Caco-2 (cell line): ENCODE measurements around the gene CYB5D1. TPM values are rescaled to one million over a fixed set of nuclear protein-coding genes. Genes with fewer than 3 reads are reported as not detected.

Experiments
- BruUV-seq: library from RNA; stranded (reverse); fragments of 400-500 nt; replicated peaks from 2 replicates; lab custom pipeline; 2021; lab: Mats Ljungman, UMichigan
- CTCF ChIA-PET: fragments of 300-600 bp; sonication (Branson Sonifier 250); formaldehyde crosslinking; loops from one replicate; lab custom pipeline; 2022; ENCODE audit warnings: antibody characterized with exemption; lab: Charles Lee
- POLR2A ChIA-PET: fragments of 300-600 bp; sonication (Branson Sonifier 250); formaldehyde crosslinking; loops from one replicate; lab custom pipeline; 2022; ENCODE audit warnings: antibody characterized with exemption; lab: Charles Lee
- DNase-seq, 2 experiments: peaks; one replicate each; pipeline versions ENCODE4 v3.0.0 to v3.0.0-alpha.2; 2020 to 2022
- H3K27me3 ChIP-seq: replicated peaks from 2 replicates; pipeline ENCODE4 v1.6.0; 2011; ENCODE audit warnings: low read length; ENCODE audit not compliant: control insufficient read depth, insufficient read depth
- H3K36me3 ChIP-seq: 2 replicates; pipeline ENCODE4 v1.5.1; 2011; ENCODE audit warnings: low read length; ENCODE audit not compliant: control insufficient read depth, insufficient read depth
- H3K4me1 ChIP-seq: fragments of 250-450 bp; sonication (Bioruptor Pico); 2 replicates; pipeline ENCODE4 v1.5.1; 2020; ENCODE audit warnings: mild to moderate bottlenecking
- H3K4me3 ChIP-seq: 2 replicates; pipeline ENCODE4 v1.5.1; 2011; ENCODE audit warnings: low read depth, mild to moderate bottlenecking, control low read depth, low read length
- H3K9me3 ChIP-seq: fragments of 250-450 bp; sonication (Bioruptor Pico); 2 replicates; pipeline ENCODE4 v1.5.1; 2020; ENCODE audit warnings: mild to moderate bottlenecking, moderate library complexity
- H3K27ac Mint-ChIP-seq: one replicate; pipeline ENCODE4 v1.8.0; 2022; ENCODE audit warnings: mixed read lengths; ENCODE audit not compliant: unreplicated experiment
- H3K27me3 Mint-ChIP-seq: one replicate; pipeline ENCODE4 v1.8.0; 2022; ENCODE audit warnings: mixed read lengths; ENCODE audit not compliant: insufficient read depth, unreplicated experiment
- H3K36me3 Mint-ChIP-seq: one replicate; pipeline ENCODE4 v1.8.0; 2022; ENCODE audit warnings: mild to moderate bottlenecking, mixed read lengths; ENCODE audit not compliant: insufficient read depth, unreplicated experiment
- H3K4me1 Mint-ChIP-seq: one replicate; pipeline ENCODE4 v1.8.0; 2022; ENCODE audit warnings: low read depth, mixed read lengths; ENCODE audit not compliant: unreplicated experiment
- H3K4me3 Mint-ChIP-seq: one replicate; pipeline ENCODE4 v1.8.0; 2022; ENCODE audit warnings: mild to moderate bottlenecking, moderate library complexity, mixed read lengths; ENCODE audit not compliant: unreplicated experiment
- H3K9me3 Mint-ChIP-seq: one replicate; pipeline ENCODE4 v1.8.0; 2022; ENCODE audit warnings: mixed read lengths; ENCODE audit not compliant: unreplicated experiment
- CTCF ChIP-seq, 2 experiments: fragments of 200-600 bp in 1 of 2; IDR thresholded peaks; 1 replicate in 1 of 2; 2 replicates in 1 of 2; pipeline versions ENCODE4 v1.5.1 to v1.8.0; 2011 to 2022; ENCODE audit warnings: antibody characterized with exemption in 1 of 2, control low read depth in 1 of 2, inconsistent platforms in 1 of 2, low read depth in 1 of 2, low read length in 1 of 2, mild to moderate bottlenecking in 1 of 2, moderate library complexity in 1 of 2; ENCODE audit not compliant: insufficient read depth in 1 of 2, severe bottlenecking in 1 of 2, unreplicated experiment in 1 of 2
- intact Hi-C: fragments of 100-400 bp; cut with micrococcal nuclease; formaldehyde crosslinking; loops from one replicate; pipeline ENCODE4 v1.10.0; 2022; ENCODE audit not compliant: unreplicated experiment
- total RNA-seq: library from RNA; stranded (reverse); gene quantifications from 2 replicates; pipeline ENCODE4 v1.2.3, GENCODE V29; 2022

The CYB5D1 gene
- total RNA-seq, 1 experiment from 2014 or later = 6.1 TPM

- peak overlapping the region; percentile 53 for H3K27ac Mint-ChIP-seq
- BruUV-seq = no TSS peak
- intact Hi-C loops = loop anchor here (1.0 to 5.0 kb wide), 2 partner anchors 34 to 75 kb away; no protein-coding TSS in a partner anchor
- Histone ChIP-seq H3K36me3 (no peaks in the 10 kb centered on the region; the same call in 1 of the 2 replicates), H3K27me3 (no peaks in the 10 kb centered on the region), H3K9me3 (no peaks in the 10 kb centered on the region), H3K4me1 (no peaks in the 10 kb centered on the region), H3K4me3 (no peak overlapping the region)
- no peak overlapping the region for H3K4me3 Mint-ChIP-seq
- ChIA-PET POLR2A (no interaction called here), CTCF (interaction anchor here (1.0 to 1.8 kb wide), 2 partner anchors 35 to 75 kb away, joined by 3 to 8 read pairs; no protein-coding TSS in a partner anchor)
- peaks cover 6% of the 10 kb centered on the region for H3K4me1 Mint-ChIP-seq
- H3K27me3 Mint-ChIP-seq = no peaks in the 10 kb centered on the region
- H3K9me3 Mint-ChIP-seq = no peaks in the 10 kb centered on the region
- DNase-seq = peak in 1 of 2 experiments; percentile 47
- peaks cover 29% of the 10 kb centered on the region for H3K36me3 Mint-ChIP-seq
- TF ChIP-seq CTCF (IDR thresholded peaks at IDR 0.05; ENCODE audit: insufficient read depth in 1 of 2, low read depth in 1 of 2, low read length in 1 of 2, severe bottlenecking in 1 of 2, unreplicated experiment in 1 of 2) = peak in 1 of 2 experiments; percentile 48
Observed at GRCh38 chr17:7897773-7898172, 40.0 kb downstream of the CYB5D1 start.

GRCh38 chr17:7903154-7904103 is 45.6 kb downstream of the CYB5D1 start:
- intact Hi-C loops = no loop called here
- Histone ChIP-seq H3K4me3 (no peak overlapping the region), H3K4me1 (no peaks in the 10 kb centered on the region), H3K27me3 (no peaks in the 10 kb centered on the region), H3K36me3 (no peaks in the 10 kb centered on the region; the same call in 1 of the 2 replicates), H3K9me3 (no peaks in the 10 kb centered on the region)
- Mint-ChIP-seq H3K27me3 (no peaks in the 10 kb centered on the region), H3K27ac (no peak overlapping the region), H3K9me3 (no peaks in the 10 kb centered on the region), H3K36me3 (peaks cover 15% of the 10 kb centered on the region), H3K4me1 (no peaks in the 10 kb centered on the region), H3K4me3 (no peak overlapping the region)
- POLR2A ChIA-PET = no interaction called here
- TF ChIP-seq CTCF (IDR thresholded peaks at IDR 0.05; ENCODE audit: insufficient read depth in 1 of 2, low read depth in 1 of 2, low read length in 1 of 2, severe bottlenecking in 1 of 2, unreplicated experiment in 1 of 2) = no peak
- CTCF ChIA-PET = no interaction called here
- no peak for DNase-seq
- BruUV-seq = TSS peak; percentile 26

GRCh38 chr17:7909089-7909488 is 51.3 kb downstream of the CYB5D1 start:
- DNase-seq = no peak
- H3K4me1 Mint-ChIP-seq = no peaks in the 10 kb centered on the region
- no peaks in the 10 kb centered on the region for H3K9me3 Mint-ChIP-seq
- no peaks in the 10 kb centered on the region for H3K4me1 ChIP-seq
- H3K9me3 ChIP-seq = no peaks in the 10 kb centered on the region
- intact Hi-C loops = no loop called here
- ChIA-PET POLR2A (no interaction called here), CTCF (no interaction called here)
- no peak for TF ChIP-seq CTCF (IDR thresholded peaks at IDR 0.05; ENCODE audit: insufficient read depth in 1 of 2, low read depth in 1 of 2, low read length in 1 of 2, severe bottlenecking in 1 of 2, unreplicated experiment in 1 of 2)
- no peaks in the 10 kb centered on the region for H3K27me3 Mint-ChIP-seq
- no peaks in the 10 kb centered on the region for H3K36me3 ChIP-seq
- no peaks in the 10 kb centered on the region for H3K27me3 ChIP-seq
- H3K36me3 Mint-ChIP-seq = peaks cover 21% of the 10 kb centered on the region
- no TSS peak for BruUV-seq
- no peak overlapping the region for H3K27ac Mint-ChIP-seq
- H3K4me3 ChIP-seq = no peak overlapping the region
- no peak overlapping the region for H3K4me3 Mint-ChIP-seq
